HEK293 (cell line): ENCODE data around the gene PCSK5.

Source experiments
- CTCF ChIP-seq: fragments of 450-650 bp; formaldehyde crosslinking; IDR thresholded peaks from 2 replicates; pipeline ENCODE4 v1.5.1; 2016; ENCODE audit warnings: missing biosample characterization, missing genetic modification characterization
- REST ChIP-seq: fragments of 450-650 bp; formaldehyde crosslinking; IDR thresholded peaks from 2 replicates; pipeline ENCODE4 v1.5.1; 2016; ENCODE audit warnings: missing biosample characterization, missing genetic modification characterization
- ZBTB49 ChIP-seq: fragments of 450-650 bp; formaldehyde crosslinking; IDR thresholded peaks from 2 replicates; pipeline ENCODE4 v1.5.1; 2016; ENCODE audit warnings: missing biosample characterization, missing genetic modification characterization, low read depth
- ZNF121 ChIP-seq: fragments of 450-650 bp; formaldehyde crosslinking; IDR thresholded peaks from 2 replicates; pipeline ENCODE4 v1.5.1; 2016; ENCODE audit warnings: missing biosample characterization, missing genetic modification characterization
- ZNF16 ChIP-seq: fragments of 450-650 bp; formaldehyde crosslinking; IDR thresholded peaks from 2 replicates; pipeline ENCODE4 v1.5.1; 2016; ENCODE audit warnings: low read depth, missing biosample characterization, missing genetic modification characterization
- ZNF561 ChIP-seq: fragments of 450-650 bp; IDR thresholded peaks from 2 replicates; pipeline ENCODE4 v1.5.1; 2018; ENCODE audit warnings: missing biosample characterization, missing genetic modification characterization, borderline replicate concordance

GRCh38 chr9:76099516-76099915 is 209.0 kb downstream of the PCSK5 start:
- TF ChIP-seq ZNF16 (tag by site-specific recombination) (no peak), CTCF (tag by site-specific recombination) (no peak), ZNF561 (tag by site-specific recombination) (no peak), ZBTB49 (tag by site-specific recombination) (no peak), REST (tag by site-specific recombination) (no peak), ZNF121 (tag by site-specific recombination) (no peak)
